Neuronal stem cell (in vitro differentiated cells): Measurements from ENCODE around the gene SLC9A8.

Source experiments
- DNase-seq: peaks from one replicate; pipeline ENCODE4 v3.0.0-alpha.2; 2013; ENCODE audit warnings: low spot score
- H2AFZ ChIP-seq: one replicate; pipeline ENCODE4 v1.6.1; 2013; ENCODE audit warnings: mild to moderate bottlenecking, low read length, inconsistent platforms
- H2AK5ac ChIP-seq: 2 replicates; pipeline ENCODE4 v1.6.1; 2013; ENCODE audit warnings: low read depth, mild to moderate bottlenecking, inconsistent platforms, low read length, moderate library complexity, mixed read lengths
- H2BK120ac ChIP-seq: 2 replicates; pipeline ENCODE4 v1.6.1; 2013; ENCODE audit warnings: low read depth, mild to moderate bottlenecking, inconsistent platforms, low read length, moderate library complexity, mixed read lengths
- H2BK12ac ChIP-seq: one replicate; pipeline ENCODE4 v1.6.1; 2013; ENCODE audit warnings: low read length, inconsistent platforms
- H2BK15ac ChIP-seq: 2 replicates; pipeline ENCODE4 v1.6.1; 2013; ENCODE audit warnings: mild to moderate bottlenecking, low read length, inconsistent platforms, mixed read lengths
- H2BK5ac ChIP-seq: one replicate; pipeline ENCODE4 v1.6.1; 2013; ENCODE audit warnings: inconsistent platforms, mild to moderate bottlenecking, low read length, moderate library complexity
- H3K14ac ChIP-seq: one replicate; pipeline ENCODE4 v1.6.1; 2013; ENCODE audit warnings: low read length, inconsistent platforms
- H3K18ac ChIP-seq: 2 replicates; pipeline ENCODE4 v1.6.1; 2013; ENCODE audit warnings: low read length, inconsistent platforms
- H3K23ac ChIP-seq: 2 replicates; pipeline ENCODE4 v1.6.1; 2013; ENCODE audit warnings: low read depth, mild to moderate bottlenecking, mixed read lengths, low read length, inconsistent platforms; ENCODE audit not compliant: poor library complexity
- H3K27ac ChIP-seq: replicated peaks from 3 replicates; pipeline ENCODE4 v1.5.1; 2013; ENCODE audit warnings: low read length, inconsistent platforms
- H3K27me3 ChIP-seq, 3 experiments: 2 replicates each; pipeline ENCODE4 v1.6.1; 2013; ENCODE audit warnings: low read length in 3 of 3, mild to moderate bottlenecking in 2 of 3, inconsistent platforms in 1 of 3, low read depth in 1 of 3, mixed read lengths in 1 of 3, moderate library complexity in 1 of 3; ENCODE audit not compliant: control insufficient read depth in 3 of 3, insufficient read depth in 3 of 3
- H3K36me3 ChIP-seq, 2 donors: replicated peaks in 1 of 2; 2 replicates each; pipeline ENCODE4 v1.6.1; 2013; ENCODE audit warnings: low read length in 2 of 2; ENCODE audit not compliant: control insufficient read depth in 2 of 2, insufficient read depth in 2 of 2
- H3K4ac ChIP-seq: 2 replicates; pipeline ENCODE4 v1.6.1; 2013; ENCODE audit warnings: inconsistent platforms, mild to moderate bottlenecking, low read length, moderate library complexity
- H3K4me1 ChIP-seq, 2 donors: 1 replicate in 1 of 2; 2 replicates in 1 of 2; pipeline ENCODE4 v1.6.1; 2013; ENCODE audit warnings: low read length in 2 of 2, low read depth in 1 of 2; ENCODE audit not compliant: control insufficient read depth in 2 of 2, insufficient read depth in 1 of 2
- H3K4me2 ChIP-seq: one replicate; pipeline ENCODE4 v1.6.1; 2013; ENCODE audit warnings: mild to moderate bottlenecking, low read length, inconsistent platforms; ENCODE audit not compliant: insufficient read depth, poor library complexity, severe bottlenecking
- H3K4me3 ChIP-seq, 2 donors: 2 replicates each; pipeline ENCODE4 v1.5.1; 2013; ENCODE audit warnings: low read length in 2 of 2, mild to moderate bottlenecking in 2 of 2, inconsistent platforms in 1 of 2, moderate library complexity in 1 of 2
- H3K79me1 ChIP-seq: one replicate; pipeline ENCODE4 v1.6.1; 2013; ENCODE audit warnings: low read depth, mild to moderate bottlenecking, inconsistent platforms, low read length, moderate library complexity
- H3K9ac ChIP-seq: one replicate; pipeline ENCODE4 v1.6.1; 2013; ENCODE audit warnings: mild to moderate bottlenecking, low read depth, low read length, inconsistent platforms; ENCODE audit not compliant: poor library complexity
- H3K9me3 ChIP-seq, 2 donors: replicated peaks in 1 of 2; 2 replicates each; pipeline versions ENCODE3 to v1.6.1; 2013; ENCODE audit warnings: low read length in 2 of 2, mild to moderate bottlenecking in 2 of 2, inconsistent platforms in 1 of 2, low read depth in 1 of 2, mixed read lengths in 1 of 2, moderate library complexity in 1 of 2; ENCODE audit not compliant: control insufficient read depth in 2 of 2, insufficient read depth in 1 of 2
- H4K8ac ChIP-seq: one replicate; pipeline ENCODE4 v1.6.1; 2013; ENCODE audit warnings: low read depth, mild to moderate bottlenecking, inconsistent platforms, low read length, moderate library complexity
- H4K91ac ChIP-seq: one replicate; pipeline ENCODE4 v1.6.1; 2013; ENCODE audit warnings: low read length, low read depth, mild to moderate bottlenecking, inconsistent platforms; ENCODE audit not compliant: poor library complexity
- WGBS, 2 donors: extraction: QIAGEN DNeasy Blood & Tissue Kit; methylation state at CpG; one replicate each; pipeline ENCODE4 v1.1.7; 2013; ENCODE audit warnings: missing lambda C conversion rate in 2 of 2, mixed read lengths in 1 of 2; ENCODE audit not compliant: insufficient read length in 2 of 2, insufficient replicate concordance in 1 of 2; ENCODE audit errors: extremely low coverage in 2 of 2; 5-methylcytosine and 5-hydroxymethylcytosine counted together

SLC9A8 gene

GRCh38 chr20:49880724-49881445 is 68.3 kb downstream of the SLC9A8 start:
- Histone ChIP-seq H3K27me3 (no peaks in the 10 kb centered on the region), H3K4me3 (no peak overlapping the region), H3K79me1 (no peaks in the 10 kb centered on the region), H3K4me2 (no peak overlapping the region), H2BK12ac (no peak overlapping the region), H2BK5ac (no peak overlapping the region), H3K4me1 (no peaks in the 10 kb centered on the region), H2AK5ac (no peak overlapping the region), H3K27ac (no peak overlapping the region), H3K9me3 (no peaks in the 10 kb centered on the region), H2BK15ac (no peak overlapping the region), H3K23ac (no peak overlapping the region), H3K18ac (peak overlapping the region; percentile 33), H4K91ac (no peak overlapping the region), H2AFZ (no peak overlapping the region), H3K36me3 (peaks cover 9 to 68% of the 10 kb centered on the region in 2 donors), H2BK120ac (no peak overlapping the region), H3K4ac (no peak overlapping the region), H3K9ac (peak overlapping the region; percentile 25), H4K8ac (no peak overlapping the region), H3K14ac (no peak overlapping the region)
- no peak for DNase-seq
- WGBS, 2 donors, result no CpG with 5 or more reads among the region's 15 CpGs

- Histone ChIP-seq H3K4ac (no peak overlapping the region), H2AFZ (no peak overlapping the region), H3K14ac (no peak overlapping the region), H2BK12ac (peak overlapping the region; percentile 63), H3K23ac (no peak overlapping the region), H3K36me3 (peaks cover 9 to 70% of the 10 kb centered on the region in 2 donors), H2BK15ac (no peak overlapping the region), H2BK120ac (no peak overlapping the region), H3K4me1 (peaks cover 4 to 5% of the 10 kb centered on the region in 2 donors), H4K8ac (no peak overlapping the region), H3K4me2 (no peak overlapping the region), H3K4me3 (no peak overlapping the region), H2AK5ac (no peak overlapping the region), H3K9ac (no peak overlapping the region), H3K27me3 (no peaks in the 10 kb centered on the region), H3K9me3 (no peaks in the 10 kb centered on the region), H3K27ac (no peak overlapping the region), H3K18ac (peak overlapping the region; percentile 27), H3K79me1 (no peaks in the 10 kb centered on the region), H2BK5ac (no peak overlapping the region), H4K91ac (no peak overlapping the region)
- DNase-seq, result no peak
- WGBS, 2 donors, result no CpG with 5 or more reads among the region's 29 CpGs
These were observed 69.7 kb downstream of the SLC9A8 start for GRCh38 chr20:49882171-49882970.

GRCh38 chr20:49883246-49883802 is 70.7 kb downstream of the SLC9A8 start:
- H2BK5ac ChIP-seq, result no peak overlapping the region
- peak overlapping the region; percentile 29 for H3K18ac ChIP-seq
- H3K9me3 ChIP-seq, result no peaks in the 10 kb centered on the region
- no peak overlapping the region for H3K9ac ChIP-seq
- H3K27ac ChIP-seq, result no peak overlapping the region
- H3K14ac ChIP-seq, result peak overlapping the region; percentile 31
- no peak overlapping the region for H3K4me3 ChIP-seq
- WGBS, 2 donors, result no CpG with 5 or more reads among the region's 10 CpGs
- H3K79me1 ChIP-seq, result no peaks in the 10 kb centered on the region
- H2BK15ac ChIP-seq, result no peak overlapping the region
- no peak overlapping the region for H2BK120ac ChIP-seq
- peaks cover 11 to 12% of the 10 kb centered on the region in 2 donors for H3K4me1 ChIP-seq
- H4K8ac ChIP-seq, result no peak overlapping the region
- no peak overlapping the region for H2AFZ ChIP-seq
- H2AK5ac ChIP-seq, result no peak overlapping the region
- H3K27me3 ChIP-seq, result no peaks in the 10 kb centered on the region
- peak overlapping the region; percentile 32 for H4K91ac ChIP-seq
- peaks cover 10 to 66% of the 10 kb centered on the region in 2 donors for H3K36me3 ChIP-seq
- no peak overlapping the region for H3K4me2 ChIP-seq
- peak overlapping the region; percentile 87 for H3K23ac ChIP-seq
- H3K4ac ChIP-seq, result no peak overlapping the region
- H2BK12ac ChIP-seq, result no peak overlapping the region
- no peak for DNase-seq
